Kidney (tissue), 14 donors: ENCODE results near the gene F11R. TPM values are rescaled to one million over a fixed set of nuclear protein-coding genes. Genes with fewer than 3 reads are reported as not detected.

Experiments
- DNase-seq, 5 donors: peaks; one replicate each; pipeline ENCODE4 v3.0.0-alpha.2; 2013 to 2020
- FAIRE-seq: peaks from 2 replicates; lab custom pipeline; 2012; peaks lifted over from hg19 to GRCh38; lab: Jason Lieb, UNC
- H3K27ac ChIP-seq, 2 donors: one replicate each; pipeline ENCODE4 v1.7.0; 2013; ENCODE audit warnings: low read depth in 2 of 2, low read length in 2 of 2, inconsistent platforms in 1 of 2
- H3K27me3 ChIP-seq: one replicate; pipeline ENCODE4 v1.7.1; 2013; ENCODE audit warnings: low read length, inconsistent platforms; ENCODE audit not compliant: control insufficient read depth, insufficient read depth
- H3K36me3 ChIP-seq, 3 donors: one replicate each; pipeline versions ENCODE4 v1.7.0 to v1.7.1; 2013; ENCODE audit warnings: low read length in 3 of 3, control low read depth in 1 of 3, inconsistent platforms in 1 of 3; ENCODE audit not compliant: insufficient read depth in 3 of 3, control insufficient read depth in 2 of 3
- H3K4me1 ChIP-seq, 3 donors: one replicate each; pipeline versions ENCODE4 v1.7.0 to v1.7.1; 2013; ENCODE audit warnings: low read length in 3 of 3, inconsistent platforms in 1 of 3, low read depth in 1 of 3; ENCODE audit not compliant: control insufficient read depth in 2 of 3, insufficient read depth in 2 of 3
- H3K4me3 ChIP-seq, 3 donors: one replicate each; pipeline versions ENCODE4 v1.7.0 to v1.8.1; 2013; ENCODE audit warnings: low read length in 3 of 3, control low read depth in 1 of 3, inconsistent platforms in 1 of 3
- H3K9ac ChIP-seq, 3 donors: one replicate each; pipeline versions ENCODE4 v1.7.0 to v1.7.1; 2013; ENCODE audit warnings: low read length in 3 of 3, control low read depth in 1 of 3, inconsistent platforms in 1 of 3
- H3K9me3 ChIP-seq, 3 donors: one replicate each; pipeline versions ENCODE4 v1.7.0 to v1.7.1; 2013; ENCODE audit warnings: low read length in 3 of 3, control low read depth in 1 of 3, inconsistent platforms in 1 of 3; ENCODE audit not compliant: control insufficient read depth in 2 of 3, insufficient read depth in 1 of 3
- intact Hi-C: fragments of 100-400 bp; cut with DNase I; formaldehyde crosslinking; loops from one replicate; pipeline ENCODE4 v1.11.1; 2022
- polyA plus RNA-seq: library from polyadenylated mRNA; stranded (reverse); fragments of 350-450 nt; fragmentation: Illumina TruSeq; extraction: RNeasy Lipid Tissue Mini Kit (QIAGEN cat#74804); gene quantifications from one replicate; pipeline ENCODE4 v1.2.3, GENCODE V29; 2014; ENCODE audit warnings: low read depth, low replicate concordance; ENCODE audit not compliant: insufficient read depth
- total RNA-seq: library from RNA; stranded (reverse); fragmentation: NEBNext Ultra II Directional; extraction: Animal tissue kit (Norgen Biotek cat#: 25700); gene quantifications from one replicate; pipeline ENCODE4 v1.2.1, GENCODE V29; 2021
- TF ChIP-seq, protein P1 (sequence below): IDR thresholded peaks from 3 replicates; pipeline ENCODE4 v1.5.1; 2012; ENCODE audit warnings: mild to moderate bottlenecking, moderate library complexity, borderline replicate concordance; ENCODE audit not compliant: insufficient read depth; ENCODE audit errors: extremely low read depth
- donor health status: control.
- donor health status: control.
- donor health status: control.
- donor health status: control.
- donor health status: control.
- donor health status: DM: yes; HTN: yes; CAD: no.
- donor health status: Normal renal cell carcinoma (clear cell type).

Gene F11R
- total and polyA plus RNA-seq, 2 donors from 2014 or later, result 36.9 to 117 TPM

DNA sequence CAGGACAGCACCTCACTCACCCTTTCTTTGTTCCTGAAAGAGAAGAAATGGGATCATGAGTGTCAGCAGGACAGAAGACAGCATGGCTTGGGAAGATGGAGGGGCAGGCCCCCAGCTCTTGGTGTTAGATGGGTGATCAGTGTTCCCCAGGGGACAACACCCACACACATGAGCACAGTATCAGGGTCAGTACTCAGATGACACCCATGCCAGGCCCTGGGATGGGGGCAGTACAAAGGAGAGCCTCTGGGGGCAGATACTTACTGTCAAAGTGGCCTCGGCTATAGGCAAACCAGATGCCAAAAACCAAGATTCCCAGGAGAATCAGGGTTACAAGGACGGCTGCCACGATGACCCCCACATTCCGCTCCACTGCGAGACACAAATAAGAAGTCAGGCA is 21.6 kb downstream of the F11R start:
- Histone ChIP-seq H3K9me3 (no peaks in the 10 kb centered on the region), H3K9ac (no peak overlapping the region), H3K4me3 (no peak overlapping the region), H3K4me1 (peaks cover 0 to 10% (median 2%) of the 10 kb centered on the region in 3 donors), H3K27ac (no peak overlapping the region), H3K27me3 (no peaks in the 10 kb centered on the region), H3K36me3 (peaks cover 0 to 32% (median 20%) of the 10 kb centered on the region in 3 donors)
- intact Hi-C loops, result no loop called here
- TF ChIP-seq, protein P1, sequence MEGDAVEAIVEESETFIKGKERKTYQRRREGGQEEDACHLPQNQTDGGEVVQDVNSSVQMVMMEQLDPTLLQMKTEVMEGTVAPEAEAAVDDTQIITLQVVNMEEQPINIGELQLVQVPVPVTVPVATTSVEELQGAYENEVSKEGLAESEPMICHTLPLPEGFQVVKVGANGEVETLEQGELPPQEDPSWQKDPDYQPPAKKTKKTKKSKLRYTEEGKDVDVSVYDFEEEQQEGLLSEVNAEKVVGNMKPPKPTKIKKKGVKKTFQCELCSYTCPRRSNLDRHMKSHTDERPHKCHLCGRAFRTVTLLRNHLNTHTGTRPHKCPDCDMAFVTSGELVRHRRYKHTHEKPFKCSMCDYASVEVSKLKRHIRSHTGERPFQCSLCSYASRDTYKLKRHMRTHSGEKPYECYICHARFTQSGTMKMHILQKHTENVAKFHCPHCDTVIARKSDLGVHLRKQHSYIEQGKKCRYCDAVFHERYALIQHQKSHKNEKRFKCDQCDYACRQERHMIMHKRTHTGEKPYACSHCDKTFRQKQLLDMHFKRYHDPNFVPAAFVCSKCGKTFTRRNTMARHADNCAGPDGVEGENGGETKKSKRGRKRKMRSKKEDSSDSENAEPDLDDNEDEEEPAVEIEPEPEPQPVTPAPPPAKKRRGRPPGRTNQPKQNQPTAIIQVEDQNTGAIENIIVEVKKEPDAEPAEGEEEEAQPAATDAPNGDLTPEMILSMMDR, result no peak
- no peak for DNase-seq
- FAIRE-seq, result no peak

DNA sequence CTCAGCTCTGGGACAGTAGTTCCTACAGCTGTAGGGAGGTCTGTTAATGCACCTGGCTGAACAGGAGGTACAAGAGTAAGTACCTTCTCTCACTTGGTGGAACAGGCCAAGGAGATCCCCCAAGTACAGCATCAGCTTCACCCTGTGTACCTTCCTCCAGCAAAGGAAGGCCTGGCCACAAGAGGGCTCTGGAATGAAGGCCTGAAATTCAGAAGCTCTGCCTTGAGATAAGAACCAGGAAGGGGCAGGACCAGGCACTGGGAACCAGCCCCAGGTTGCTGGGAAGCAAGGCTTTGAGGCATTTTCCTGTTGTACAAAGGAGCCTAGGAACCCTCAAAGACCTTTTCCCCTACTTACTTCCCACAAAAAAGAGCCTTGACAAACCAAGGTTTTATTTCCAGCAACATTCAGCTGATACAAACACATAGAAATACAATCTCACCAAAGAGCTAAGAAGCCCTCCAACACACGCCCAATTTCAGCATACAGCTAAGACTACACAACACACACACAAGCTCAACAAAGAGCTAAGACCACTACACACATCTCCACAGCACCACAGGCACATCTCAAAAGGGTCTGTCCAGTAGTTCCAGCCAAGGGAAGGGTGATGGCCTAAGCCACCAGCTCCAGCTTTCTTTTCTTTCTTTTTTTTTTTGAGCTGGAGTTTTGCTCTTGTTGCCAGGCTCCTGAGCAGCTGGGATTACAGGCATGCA is 23.5 kb downstream of the F11R start:
- intact Hi-C loops, result no loop called here
- H3K9ac ChIP-seq, result no peak overlapping the region
- H3K36me3 ChIP-seq, result peaks cover 0 to 32% (median 20%) of the 10 kb centered on the region in 3 donors
- TF ChIP-seq, protein P1, result peak; percentile 71
- no peak for FAIRE-seq
- no peaks in the 10 kb centered on the region for H3K27me3 ChIP-seq
- H3K27ac ChIP-seq, result peak overlapping the region; percentile 48 to 82
- peak; percentile 35 to 77 (median 54) for DNase-seq
- H3K4me1 ChIP-seq, result peaks cover 0 to 9% (median 2%) of the 10 kb centered on the region in 3 donors
- no peaks in the 10 kb centered on the region for H3K9me3 ChIP-seq
- no peak overlapping the region for H3K4me3 ChIP-seq

DNA sequence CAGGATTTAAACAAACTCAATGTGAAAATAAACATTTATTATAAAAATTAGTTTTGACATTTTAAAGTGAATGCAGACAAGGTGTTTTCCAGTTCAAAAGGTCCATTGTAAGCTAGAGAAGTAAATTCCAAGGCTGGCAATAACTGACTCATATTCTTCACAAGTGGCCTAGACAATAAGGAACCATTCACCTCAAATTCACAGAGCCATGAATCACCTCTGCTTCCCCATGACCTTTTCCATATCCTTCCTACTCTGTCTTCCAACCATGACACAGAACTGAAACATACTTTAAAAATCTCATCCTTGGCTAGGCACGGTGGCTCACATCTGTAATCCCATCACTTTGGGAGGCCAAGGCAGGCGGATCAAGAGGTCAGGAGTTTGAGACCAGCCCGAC is 24.8 kb downstream of the F11R start:
- peaks cover 0 to 31% (median 20%) of the 10 kb centered on the region in 3 donors for H3K36me3 ChIP-seq
- H3K4me1 ChIP-seq, result peaks cover 0 to 6% (median 2%) of the 10 kb centered on the region in 3 donors
- TF ChIP-seq, protein P1, result no peak
- intact Hi-C loops, result no loop called here
- H3K27me3 ChIP-seq, result no peaks in the 10 kb centered on the region
- H3K9me3 ChIP-seq, result no peaks in the 10 kb centered on the region
- H3K27ac ChIP-seq, result no peak overlapping the region
- DNase-seq (no peak), FAIRE-seq (no peak)
- no peak overlapping the region for H3K4me3 ChIP-seq
- no peak overlapping the region for H3K9ac ChIP-seq
